Spleen (tissue), 7 donors: ENCODE measurements around the gene RYR1.

Source experiments
- POLR2A ChIP-seq, 3 donors: fragments of 450-650 bp; IDR thresholded peaks; one replicate each; pipeline ENCODE4 v1.5.1; 2017; ENCODE audit warnings: antibody characterized with exemption in 3 of 3, mild to moderate bottlenecking in 1 of 3
- POLR2AphosphoS5 ChIP-seq, 3 donors: sonication (generic); formaldehyde crosslinking; IDR thresholded peaks; one replicate each; pipeline ENCODE4 v1.5.1; 2017; ENCODE audit warnings: antibody characterized with exemption in 3 of 3
- TF ChIP-seq, protein P1 (sequence below), 11 experiments: fragments of 200-600 bp in 7 of 11; fragments of 450-650 bp in 4 of 11; sonication (generic) in 4 of 11; IDR thresholded peaks in 8 of 11; conservative IDR thresholded peaks in 3 of 11; 1 replicate in 7 of 11; 2 replicates in 4 of 11; pipeline versions ENCODE4 v1.4.0 to v1.8.0; 2016 to 2021; ENCODE audit warnings: antibody characterized with exemption in 11 of 11, inconsistent platforms in 4 of 11, mild to moderate bottlenecking in 1 of 11
- donor health status: DM: no; HTN: no; CAD: no; lungs with moderate emphysema.
- donor health status: DM: no; HTN: no; CAD: no.
- donor health status: DM: no; HTN: no; CAD: no.

DNA sequence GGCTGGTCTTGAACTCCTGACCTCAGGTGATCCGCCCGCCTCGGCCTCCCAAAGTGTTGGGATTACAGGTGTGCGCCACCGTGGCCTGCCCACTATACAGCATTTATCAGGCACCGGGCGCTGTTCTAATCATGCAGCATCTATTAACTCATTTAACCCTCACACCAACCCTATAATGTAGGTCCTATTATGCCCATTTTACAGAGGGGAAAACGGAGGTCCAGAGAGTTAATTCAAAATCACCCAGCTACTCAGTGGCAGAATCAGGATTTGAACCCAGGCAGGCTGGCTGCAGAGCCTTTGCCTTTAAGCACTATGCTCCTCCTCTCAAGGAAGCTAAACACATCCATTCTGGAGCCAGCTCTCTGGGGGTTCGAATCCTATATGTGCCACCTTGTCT lies 130.0 kb downstream of the RYR1 start:
- no peak for TF ChIP-seq POLR2A (IDR thresholded peaks at IDR 0.05)
- TF ChIP-seq, protein P1, sequence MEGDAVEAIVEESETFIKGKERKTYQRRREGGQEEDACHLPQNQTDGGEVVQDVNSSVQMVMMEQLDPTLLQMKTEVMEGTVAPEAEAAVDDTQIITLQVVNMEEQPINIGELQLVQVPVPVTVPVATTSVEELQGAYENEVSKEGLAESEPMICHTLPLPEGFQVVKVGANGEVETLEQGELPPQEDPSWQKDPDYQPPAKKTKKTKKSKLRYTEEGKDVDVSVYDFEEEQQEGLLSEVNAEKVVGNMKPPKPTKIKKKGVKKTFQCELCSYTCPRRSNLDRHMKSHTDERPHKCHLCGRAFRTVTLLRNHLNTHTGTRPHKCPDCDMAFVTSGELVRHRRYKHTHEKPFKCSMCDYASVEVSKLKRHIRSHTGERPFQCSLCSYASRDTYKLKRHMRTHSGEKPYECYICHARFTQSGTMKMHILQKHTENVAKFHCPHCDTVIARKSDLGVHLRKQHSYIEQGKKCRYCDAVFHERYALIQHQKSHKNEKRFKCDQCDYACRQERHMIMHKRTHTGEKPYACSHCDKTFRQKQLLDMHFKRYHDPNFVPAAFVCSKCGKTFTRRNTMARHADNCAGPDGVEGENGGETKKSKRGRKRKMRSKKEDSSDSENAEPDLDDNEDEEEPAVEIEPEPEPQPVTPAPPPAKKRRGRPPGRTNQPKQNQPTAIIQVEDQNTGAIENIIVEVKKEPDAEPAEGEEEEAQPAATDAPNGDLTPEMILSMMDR (IDR thresholded peaks at IDR 0.05 in 8 of 11, conservative IDR thresholded peaks at IDR 0.05 in 3 of 11) = no peak
- TF ChIP-seq POLR2AphosphoS5 (IDR thresholded peaks at IDR 0.05) = no peak
